ENCODE data around the gene HAUS1. TPM values are rescaled to one million over a fixed set of nuclear protein-coding genes. Genes with fewer than 3 reads are reported as not detected.
A peak's percentile ranks its signal among the peaks of the same experiment; 100 is the strongest.

HAUS1 gene
- total and polyA plus RNA-seq, 2 of the 8 experiments (the other 6 are each of a cell fraction or from before 2014, with no cell fraction given): 104 TPM

GRCh38 chr18:46070815-46071652 is 33.2 kb upstream of the HAUS1 start:
- Histone ChIP-seq H3K4me1 (replicated peaks in 1 of 4; ENCODE audit: control insufficient read depth in 3 of 4, insufficient read depth in 4 of 4, low read length in 3 of 4) (peaks cover 0 to 6% (median 0%) of the 10 kb centered on the region in 4 experiments; a peak in 2 of 7 replicates), H4K8ac (ENCODE audit: extremely low read depth, insufficient read depth, low read length) (no peak overlapping the region), H3K18ac (ENCODE audit: extremely low read depth, low read length) (no peak overlapping the region), H3K23me2 (ENCODE audit: low read depth, low read length) (peaks cover 11% of the 10 kb centered on the region; the same call in 1 of the 2 replicates), H2BK15ac (ENCODE audit: low read length) (no peak overlapping the region), H3K4me3 (ENCODE audit: extremely low read depth in 1 of 4, insufficient read depth in 2 of 4, low read depth in 3 of 4, low read length in 4 of 4) (peak overlapping the region; percentile 69 to 86 (median 74)), H2AK5ac (ENCODE audit: low read depth, low read length) (no peak overlapping the region), H2BK5ac (ENCODE audit: low read depth, low read length) (no peak overlapping the region), H3K79me1 (ENCODE audit: low read depth, low read length) (no peaks in the 10 kb centered on the region), H3K4ac (replicated peaks; ENCODE audit: insufficient read length, low read depth, low read length) (no peak overlapping the region), H3K27me3 (replicated peaks in 1 of 4; ENCODE audit: control insufficient read depth in 3 of 4, extremely low read depth in 1 of 4, insufficient read depth in 3 of 4, low read length in 3 of 4) (peaks cover 4 to 31% (median 28%) of the 10 kb centered on the region in 4 experiments), H4K20me1 (replicated peaks in 1 of 2; ENCODE audit: control insufficient read depth in 1 of 2, insufficient read depth in 2 of 2, low read length in 2 of 2) (peaks cover 0 to 3% of the 10 kb centered on the region in 2 experiments), H2BK20ac (ENCODE audit: low read length) (no peak overlapping the region), H2BK120ac (replicated peaks; ENCODE audit: low read depth, low read length) (no peak overlapping the region), H3K23ac (ENCODE audit: insufficient read length) (no peak overlapping the region), H2AFZ (ENCODE audit: low read length) (peak overlapping the region; percentile 62; the same call in 1 of the 2 replicates), H3K4me2 (ENCODE audit: insufficient read depth in 1 of 2, low read depth in 2 of 2, low read length in 2 of 2) (peak overlapping the region; percentile 88 to 89), H3K36me3 (ENCODE audit: control insufficient read depth in 2 of 4, insufficient read depth in 4 of 4, low read length in 3 of 4) (no peaks in the 10 kb centered on the region), H3K27ac (ENCODE audit: low read depth, low read length) (no peak overlapping the region), H4K5ac (ENCODE audit: insufficient read length, low read depth, low read length) (no peak overlapping the region), H4K91ac (replicated peaks; ENCODE audit: insufficient read length, low read length) (no peak overlapping the region), H3K9ac (replicated peaks in 1 of 4; ENCODE audit: extremely low read depth in 1 of 4, low read depth in 3 of 4, low read length in 3 of 4) (no peak overlapping the region), H3K79me2 (ENCODE audit: control insufficient read depth in 1 of 2, insufficient read depth in 2 of 2, low read length in 2 of 2) (no peaks in the 10 kb centered on the region), H2BK12ac (ENCODE audit: low read depth, low read length) (no peak overlapping the region), H3K56ac (replicated peaks; ENCODE audit: insufficient read length, low read depth, low read length) (no peak overlapping the region), H3K14ac (ENCODE audit: insufficient read length) (no peak overlapping the region), H3K9me3 (ENCODE audit: insufficient read depth in 2 of 2, low read depth in 1 of 2, low read length in 1 of 2) (no peaks in the 10 kb centered on the region)
- FAIRE-seq (no peak), DNase-seq (ENCODE audit: low read depth in 1 of 2, low spot score in 2 of 2) (peak in 1 of 2 experiments; percentile 54)
- ChIA-PET POLR2A (ENCODE audit: partially characterized antibody) (interaction anchor here (0.6 to 1.2 kb wide), 4 partner anchors 12 to 396 kb away, joined by 3 to 4 read pairs (median 3); no protein-coding TSS in a partner anchor), CTCF (ENCODE audit: partially characterized antibody) (interaction anchor here (1.0 to 4.1 kb wide), 8 partner anchors 10 to 405 kb away, joined by 3 to 27 read pairs (median 8); no protein-coding TSS in a partner anchor)
- TF ChIP-seq JUND (IDR thresholded peaks at IDR 0.05; ENCODE audit: low read length) (no peak), SUZ12 (IDR thresholded peaks at IDR 0.05; ENCODE audit: low read length) (no peak), HDAC2 (IDR thresholded peaks at IDR 0.05; ENCODE audit: borderline replicate concordance in 1 of 2, low read depth in 2 of 2, low read length in 2 of 2) (no peak), ATF2 (IDR thresholded peaks at IDR 0.05; ENCODE audit: low read length) (no peak)
- 44% methylated on average over 12 of the region's 13 CpGs; no CpG with 5 or more reads in 1 of the 2 experiments for WGBS, 2 experiments (ENCODE audit: extremely low coverage in 1 of 2, insufficient coverage in 1 of 2, insufficient read length in 1 of 2, insufficient replicate concordance in 2 of 2, low coverage in 1 of 2, low lambda C conversion rate in 2 of 2, missing lambda C conversion rate in 1 of 2)
